Activated CD8-positive, alpha-beta memory T cell treated with anti-CD3 and anti-CD28 coated beads for 4 hours (primary cell): Measurements from ENCODE around the gene ARHGEF7.

ENCODE experiments used
- DNase-seq, 2 donors: peaks; one replicate each; pipeline ENCODE4 v3.0.0-alpha.2; 2020; ENCODE audit warnings: low read depth in 2 of 2

ARHGEF7 gene

DNA sequence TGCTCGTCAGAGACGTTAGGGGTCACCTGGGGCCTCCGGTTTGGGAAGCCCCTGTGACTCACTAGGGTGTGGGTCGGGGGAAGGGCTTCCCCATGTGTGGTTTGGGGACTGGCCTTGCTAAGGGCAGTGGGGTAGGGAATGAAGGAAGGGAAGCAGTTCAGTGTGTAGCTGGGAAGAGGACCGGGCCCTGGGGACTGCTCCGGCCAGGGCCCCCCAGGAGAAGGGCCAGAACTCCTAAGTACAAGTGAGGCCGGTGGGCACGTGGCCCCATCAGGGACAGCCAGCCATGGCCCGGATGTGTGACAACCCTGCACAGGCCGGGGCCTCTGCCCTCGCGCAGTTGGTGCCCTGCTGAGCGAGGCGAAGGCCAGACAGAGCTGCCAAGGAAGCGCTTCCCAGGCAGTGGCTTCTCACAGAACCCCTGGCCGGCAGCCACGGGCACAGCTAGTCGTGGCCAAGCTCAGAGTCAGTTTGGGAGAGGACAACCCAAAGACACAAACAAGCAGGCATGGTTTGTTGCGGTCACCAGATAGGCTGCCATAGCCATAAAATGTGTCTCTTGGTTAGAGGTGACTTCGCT lies 231.1 kb downstream of the ARHGEF7 start:
- DNase-seq = no peak

DNA sequence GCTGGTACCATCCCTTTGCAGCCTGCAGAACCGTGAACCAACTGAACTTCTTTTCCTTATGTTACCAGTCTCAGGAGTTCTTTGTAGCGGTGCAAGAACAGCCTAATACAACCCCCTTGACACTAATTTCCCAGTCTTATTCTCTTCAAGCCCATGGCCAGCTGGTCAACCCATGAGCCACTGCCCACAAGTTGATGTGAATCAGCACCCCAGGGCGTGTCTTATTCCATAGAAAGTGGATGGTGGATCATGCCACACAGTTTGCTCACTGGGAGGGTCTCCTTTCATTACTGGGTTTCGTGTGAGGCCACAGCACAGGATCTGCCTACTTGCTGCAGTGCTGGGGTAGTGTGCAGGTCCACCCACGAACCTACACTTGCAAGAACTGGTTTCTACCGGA lies 232.3 kb downstream of the ARHGEF7 start:
- DNase-seq = no peak

DNA sequence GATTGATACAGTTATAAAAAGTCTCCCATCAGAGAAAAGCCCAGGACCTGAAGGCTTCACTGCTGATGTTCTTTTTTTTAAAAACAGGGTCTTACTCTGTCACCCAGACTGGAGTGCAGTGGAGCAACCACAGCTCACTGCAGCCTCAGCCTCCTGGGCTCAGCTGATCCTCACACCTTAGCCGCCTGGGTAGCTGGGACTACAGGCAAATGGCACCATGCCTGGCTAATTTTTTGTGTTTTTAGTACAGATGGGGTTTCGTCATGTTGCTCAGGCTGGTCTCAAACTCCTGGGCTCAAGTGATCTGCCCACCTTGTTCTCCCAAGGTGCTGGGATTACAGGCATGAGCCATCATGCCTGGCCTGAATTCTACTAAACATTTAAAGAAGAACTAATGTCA lies 238.4 kb downstream of the ARHGEF7 start:
- DNase-seq = no peak

DNA sequence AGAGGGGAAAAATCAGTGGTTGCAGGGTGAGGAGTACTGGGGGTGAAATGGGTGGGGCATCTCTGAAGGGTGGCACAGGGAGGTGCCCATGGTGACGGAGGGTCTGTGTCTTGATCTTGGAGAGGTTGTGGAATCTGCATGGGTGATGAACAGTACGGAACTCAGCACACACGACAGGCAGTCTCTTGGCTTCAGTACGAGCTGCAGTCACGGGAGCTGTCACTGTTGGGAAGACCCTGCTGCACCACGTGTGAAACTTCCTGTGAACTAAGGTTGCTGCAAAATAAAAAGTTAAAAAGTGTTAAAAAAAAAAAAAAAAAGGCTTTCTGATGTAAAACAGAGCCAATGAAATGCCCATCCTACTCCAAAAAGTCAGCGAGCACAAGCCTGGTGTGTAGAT lies 239.7 kb downstream of the ARHGEF7 start:
- DNase-seq = no peak
